ENCODE results near the gene SYTL1.
A peak's percentile ranks its signal among the peaks of the same experiment; 100 is the strongest.

Gene SYTL1, protein sequence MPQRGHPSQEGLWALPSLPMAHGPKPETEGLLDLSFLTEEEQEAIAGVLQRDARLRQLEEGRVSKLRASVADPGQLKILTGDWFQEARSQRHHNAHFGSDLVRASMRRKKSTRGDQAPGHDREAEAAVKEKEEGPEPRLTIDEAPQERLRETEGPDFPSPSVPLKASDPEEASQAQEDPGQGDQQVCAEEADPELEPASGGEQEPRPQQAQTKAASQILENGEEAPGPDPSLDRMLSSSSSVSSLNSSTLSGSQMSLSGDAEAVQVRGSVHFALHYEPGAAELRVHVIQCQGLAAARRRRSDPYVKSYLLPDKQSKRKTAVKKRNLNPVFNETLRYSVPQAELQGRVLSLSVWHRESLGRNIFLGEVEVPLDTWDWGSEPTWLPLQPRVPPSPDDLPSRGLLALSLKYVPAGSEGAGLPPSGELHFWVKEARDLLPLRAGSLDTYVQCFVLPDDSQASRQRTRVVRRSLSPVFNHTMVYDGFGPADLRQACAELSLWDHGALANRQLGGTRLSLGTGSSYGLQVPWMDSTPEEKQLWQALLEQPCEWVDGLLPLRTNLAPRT
- total RNA-seq, result 3.6 to 237 (median 133) reads per million in 3 experiments

DNA sequence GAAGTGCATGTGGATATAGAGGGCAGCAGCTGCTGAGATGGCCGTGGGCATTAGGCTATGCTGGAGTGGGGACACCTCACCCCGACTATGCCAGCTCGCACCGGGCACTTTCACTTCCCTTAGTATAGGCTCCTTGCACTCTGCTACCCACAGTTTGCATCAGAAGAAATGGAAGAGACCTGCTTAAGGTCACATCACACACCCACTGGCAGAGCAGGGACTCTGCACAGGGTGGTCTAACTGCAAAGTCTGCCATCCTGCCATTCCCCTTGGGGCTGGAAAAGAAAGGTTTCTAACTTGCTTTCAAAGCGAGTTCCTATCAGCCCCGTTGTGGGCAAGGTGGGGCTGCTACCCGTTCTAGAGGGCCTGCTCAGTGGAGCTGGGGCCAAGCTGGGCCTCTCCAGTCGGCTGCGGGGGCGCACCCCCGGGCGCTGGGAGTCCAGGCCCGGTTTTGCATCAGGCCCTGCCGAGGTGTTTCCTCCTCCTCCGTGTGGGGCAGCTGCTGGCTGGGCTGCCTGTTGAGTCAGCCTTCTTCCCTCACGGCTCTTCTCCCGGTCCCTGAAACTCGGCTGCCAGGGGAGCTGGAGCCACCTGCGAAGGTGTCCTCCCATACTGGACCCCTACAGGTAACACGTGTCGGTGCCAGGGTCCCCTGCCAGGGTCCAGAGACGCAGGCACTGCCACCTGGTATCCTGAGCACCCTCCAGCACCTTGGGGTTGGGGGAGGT, at the start of gene SYTL1:
Gene SYTL1, plus strand, starts transcription at position 498 of the 728 bp plus-strand sequence. CDS start 3,313 bp downstream, outside the sequence.
- DNase-seq, result peak; percentile 67

DNA sequence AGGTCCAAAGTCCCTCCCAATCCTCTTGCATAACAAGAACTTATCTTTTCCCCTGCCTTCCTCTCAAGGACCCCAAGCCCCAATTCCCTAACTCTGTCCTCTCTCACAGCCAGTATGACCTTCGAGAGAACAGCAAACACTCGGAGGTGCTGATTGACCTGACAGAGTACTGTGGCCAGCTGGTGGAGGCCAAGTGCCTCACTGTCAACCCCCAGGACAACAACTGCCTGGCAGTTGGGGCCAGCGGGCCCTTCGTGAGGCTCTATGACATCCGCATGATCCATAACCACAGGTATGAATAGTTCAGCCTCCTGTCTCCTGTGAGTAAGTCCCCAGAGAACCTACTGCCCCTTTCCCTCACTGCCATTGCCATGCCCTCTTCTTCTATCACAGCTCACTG, 49.7 kb upstream of the SYTL1 start:
- DNase-seq, result no peak

DNA sequence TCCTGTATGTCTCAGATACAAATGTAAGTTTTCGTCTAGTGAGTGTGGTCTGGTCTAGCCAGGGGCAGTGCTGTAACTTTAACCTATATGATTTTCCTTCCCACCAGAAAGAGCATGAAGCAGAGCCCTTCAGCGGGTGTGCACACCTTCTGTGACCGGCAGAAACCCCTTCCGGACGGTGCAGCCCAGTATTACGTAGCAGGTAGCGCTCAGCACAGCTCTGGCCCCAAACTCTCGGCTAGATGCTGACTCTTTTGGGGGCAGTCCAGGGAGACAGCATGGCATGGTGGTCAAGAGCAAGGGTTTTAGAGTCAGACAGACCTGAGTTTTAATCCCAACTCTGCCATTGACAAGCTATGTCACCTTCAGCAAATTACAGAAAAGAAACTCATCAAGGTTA, 47.9 kb upstream of the SYTL1 start:
- DNase-seq, result no peak

DNA sequence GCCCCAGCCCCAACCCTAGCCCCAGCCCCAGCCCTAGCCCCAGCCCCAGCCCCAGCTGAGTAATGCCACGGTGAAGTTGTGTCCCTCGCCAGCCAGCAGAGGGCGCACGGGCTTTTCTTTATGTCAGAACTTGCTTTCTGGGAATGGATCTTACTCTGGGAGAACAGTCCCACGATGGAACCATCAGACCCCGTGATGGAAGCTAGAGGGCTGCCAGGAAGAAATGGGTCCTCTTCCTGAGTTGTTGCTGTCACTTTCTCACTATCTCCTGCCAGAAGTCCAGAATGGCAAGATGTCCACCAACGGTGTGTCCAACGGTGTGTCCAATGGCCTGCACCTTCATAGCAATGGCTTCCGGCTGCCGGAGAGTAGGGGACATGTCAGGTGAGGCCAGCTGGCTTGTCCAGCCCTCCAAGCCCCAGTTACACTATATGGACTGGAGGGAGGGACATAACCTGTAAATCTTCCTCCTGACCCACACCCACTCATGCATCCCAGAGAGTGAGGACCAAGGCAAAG, 45.0 kb upstream of the SYTL1 start:
- peak; percentile 31 for DNase-seq

DNA sequence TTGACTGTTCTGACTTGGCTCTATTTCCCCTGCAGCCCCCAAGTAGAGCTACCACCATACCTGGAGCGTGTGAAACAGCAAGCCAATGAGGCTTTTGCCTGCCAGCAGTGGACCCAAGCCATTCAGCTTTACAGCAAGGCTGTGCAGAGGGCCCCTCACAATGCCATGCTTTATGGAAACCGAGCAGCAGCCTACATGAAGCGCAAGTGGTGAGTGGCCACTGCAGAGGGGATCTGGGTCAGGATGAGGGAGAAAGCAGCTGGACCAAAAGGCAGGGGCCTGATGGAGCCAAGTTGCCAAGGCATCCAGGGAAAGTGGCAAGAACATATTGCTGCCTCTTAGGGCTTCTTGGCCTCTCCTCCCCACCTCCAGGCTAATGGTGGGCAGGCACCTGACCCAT, 43.9 kb upstream of the SYTL1 start:
- DNase-seq, result no peak

DNA sequence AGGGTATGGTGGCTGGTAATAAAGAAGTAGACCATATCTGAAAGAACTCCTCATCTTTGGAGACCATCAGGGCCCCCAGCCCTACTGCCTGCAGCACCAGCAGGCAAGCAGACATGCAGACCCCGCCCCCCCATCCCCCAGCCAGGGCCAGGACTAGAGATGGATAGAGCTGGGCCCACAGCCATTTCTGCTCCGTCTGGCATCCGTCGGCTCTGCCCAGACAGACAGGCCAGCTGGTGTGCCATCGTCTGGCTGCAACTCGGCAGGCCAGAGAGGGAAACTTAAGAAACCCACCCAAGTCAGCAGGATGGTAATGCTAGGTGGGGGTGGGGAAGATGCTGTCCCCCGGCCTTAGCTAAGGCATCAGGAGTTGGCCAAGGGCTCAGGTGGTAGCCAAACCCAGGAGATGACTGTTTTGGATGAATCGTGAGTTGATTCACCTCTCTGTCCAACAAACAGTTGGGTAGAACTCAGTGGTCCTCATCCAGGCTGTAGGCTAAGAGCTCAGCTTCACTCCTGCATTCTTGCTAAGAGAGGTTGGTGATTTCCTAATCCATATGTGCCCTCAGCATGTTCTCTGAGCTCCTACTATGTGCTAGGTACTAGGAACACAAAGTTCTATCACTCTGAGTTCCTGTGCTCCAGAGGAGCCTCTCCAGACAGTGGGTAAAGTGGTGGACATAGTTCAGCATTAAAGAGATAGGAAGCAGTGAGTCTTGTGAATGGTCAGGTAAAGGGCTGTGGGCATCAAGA, 43.0 kb upstream of the SYTL1 start:
- no peak for DNase-seq

DNA sequence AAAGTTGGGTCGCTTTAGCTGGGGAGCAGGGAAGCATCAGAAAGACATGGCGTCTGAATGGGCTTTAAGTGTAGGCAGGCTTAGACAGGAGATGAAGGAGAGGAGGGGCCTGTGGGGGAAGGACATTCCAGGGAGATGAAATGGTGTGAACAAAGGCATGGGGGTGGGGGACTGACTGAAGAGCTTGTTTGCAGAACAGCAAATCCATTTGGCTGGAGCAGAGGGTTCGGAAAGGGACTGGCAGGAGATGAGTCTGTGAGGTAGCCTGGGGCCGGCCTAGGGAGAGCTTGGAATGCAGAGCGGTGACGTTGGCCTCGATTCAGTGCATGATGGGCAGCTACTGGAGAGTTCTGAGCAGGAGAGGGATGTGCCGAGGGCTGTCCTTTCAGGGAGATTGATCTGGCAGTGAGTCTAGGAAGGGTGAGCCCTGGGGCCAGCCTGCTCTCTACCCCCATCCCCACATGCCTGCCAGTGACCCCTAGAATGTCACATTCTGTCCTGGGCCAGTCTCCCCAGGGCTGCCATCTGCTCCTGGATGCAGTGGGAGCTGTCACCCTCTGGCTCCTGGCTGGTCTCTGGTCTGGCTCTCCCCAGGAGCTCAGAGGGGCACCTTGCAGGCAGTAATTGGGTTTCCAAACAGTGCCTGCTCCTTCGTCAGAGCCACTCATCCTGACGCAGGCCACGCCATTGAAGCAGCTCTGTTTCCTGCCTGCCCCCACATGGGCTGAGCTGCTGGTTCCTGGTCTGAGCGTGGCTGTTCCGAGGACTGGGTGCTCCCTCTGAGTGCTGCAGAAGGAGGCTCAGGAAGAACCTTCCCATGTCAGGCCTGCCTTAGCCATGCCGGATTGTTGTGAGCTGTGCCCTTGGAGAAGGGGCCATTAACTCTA, 42.2 kb upstream of the SYTL1 start:
- no peak for DNase-seq

DNA sequence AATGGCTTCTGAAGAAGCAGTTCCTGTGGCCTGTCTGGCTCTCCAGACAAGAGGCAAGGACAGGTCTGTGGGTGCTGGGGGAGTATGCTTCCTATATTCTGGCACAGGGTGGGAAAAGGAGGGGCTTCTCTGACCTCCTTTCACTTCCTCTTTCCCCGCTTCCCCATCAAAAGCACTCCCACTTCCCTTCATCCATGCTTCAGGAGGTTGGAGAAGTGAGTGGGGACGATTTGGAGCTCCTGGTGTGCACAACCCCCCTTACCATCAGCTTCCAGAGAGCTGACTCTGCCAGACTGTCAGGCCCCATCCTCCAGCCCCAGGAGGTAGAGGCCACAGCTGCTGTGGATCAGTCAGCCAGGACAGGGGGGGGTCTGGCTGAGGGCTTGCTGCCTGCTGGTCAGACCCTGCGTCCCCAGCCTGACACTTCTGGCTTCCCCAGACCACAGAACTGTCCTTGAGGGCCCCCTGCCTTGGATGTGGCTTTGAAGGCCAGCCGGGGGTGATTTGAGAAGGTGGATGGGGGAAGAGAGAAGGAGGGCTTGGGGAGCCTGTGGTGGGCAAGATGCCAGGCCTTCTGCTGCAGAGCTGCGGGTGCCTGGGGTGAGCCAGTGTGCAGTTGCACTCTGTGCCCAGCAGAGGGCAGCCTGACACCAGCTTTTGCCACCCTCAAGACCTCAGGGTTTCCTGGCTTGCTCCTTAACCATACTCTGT, 41.3 kb upstream of the SYTL1 start:
- DNase-seq, result peak; percentile 73

DNA sequence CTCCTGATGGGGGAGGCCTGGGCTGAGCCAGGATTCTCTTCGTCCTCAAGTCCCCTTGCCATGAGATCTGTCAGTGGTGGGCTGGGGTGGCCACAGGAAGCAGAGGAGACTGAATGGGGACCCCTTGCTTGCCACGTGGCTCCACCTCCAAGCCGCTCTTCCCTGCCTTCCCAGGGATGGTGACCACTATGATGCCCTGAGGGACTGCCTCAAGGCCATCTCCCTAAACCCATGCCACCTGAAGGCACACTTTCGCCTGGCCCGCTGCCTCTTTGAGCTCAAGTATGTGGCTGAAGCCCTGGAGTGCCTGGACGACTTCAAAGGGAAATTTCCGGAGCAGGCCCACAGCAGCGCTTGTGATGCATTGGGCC, 40.8 kb upstream of the SYTL1 start:
- no peak for DNase-seq

DNA sequence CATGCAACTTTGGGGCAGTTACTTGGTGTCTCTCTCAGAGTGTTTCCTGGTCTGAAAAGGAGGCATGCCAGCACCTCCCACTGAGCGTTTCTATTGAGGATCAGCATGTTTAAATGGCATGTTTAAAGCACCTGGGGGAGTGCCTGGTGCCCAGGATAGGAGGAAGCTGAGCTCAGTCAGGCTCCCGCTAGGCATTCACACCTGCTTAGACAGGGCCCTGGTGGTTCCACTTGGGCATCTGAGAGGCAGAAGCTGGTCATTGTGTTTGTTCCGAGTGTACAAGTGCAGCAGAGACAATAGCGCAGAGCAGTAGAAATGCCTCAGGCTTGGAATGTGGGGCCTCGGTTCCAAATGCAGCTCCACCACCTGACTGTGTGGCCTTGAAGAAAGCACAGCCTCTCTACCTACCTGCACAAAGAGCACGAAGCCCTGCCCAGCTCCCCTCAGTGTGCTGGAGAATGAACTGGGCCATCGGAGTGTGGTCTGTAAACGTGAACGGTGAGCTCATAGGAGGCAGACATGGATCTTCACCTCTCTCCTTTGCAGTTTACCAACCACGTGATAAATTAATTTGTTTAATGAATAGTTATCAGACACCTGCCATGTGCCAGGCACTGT, 40.1 kb upstream of the SYTL1 start:
- no peak for DNase-seq

DNA sequence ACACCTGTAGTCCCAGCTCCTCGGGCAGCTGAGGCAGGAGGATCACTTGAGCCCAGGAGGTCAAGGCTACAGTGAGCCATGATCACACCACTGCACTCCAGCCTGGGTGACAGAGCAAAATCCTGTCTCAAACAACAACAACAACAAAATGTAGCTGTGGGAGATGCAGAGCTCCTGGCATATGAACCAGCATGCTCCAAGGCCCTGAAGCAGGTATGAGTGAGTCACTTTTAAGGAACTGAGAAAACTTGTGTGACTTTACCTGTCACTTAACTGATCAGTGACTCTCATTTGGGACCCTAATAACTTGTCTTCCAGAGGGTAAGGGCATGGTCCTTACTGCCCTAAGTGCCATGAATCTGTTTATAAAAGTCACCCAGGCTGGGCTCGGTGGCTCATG, 39.2 kb upstream of the SYTL1 start:
- no peak for DNase-seq

DNA sequence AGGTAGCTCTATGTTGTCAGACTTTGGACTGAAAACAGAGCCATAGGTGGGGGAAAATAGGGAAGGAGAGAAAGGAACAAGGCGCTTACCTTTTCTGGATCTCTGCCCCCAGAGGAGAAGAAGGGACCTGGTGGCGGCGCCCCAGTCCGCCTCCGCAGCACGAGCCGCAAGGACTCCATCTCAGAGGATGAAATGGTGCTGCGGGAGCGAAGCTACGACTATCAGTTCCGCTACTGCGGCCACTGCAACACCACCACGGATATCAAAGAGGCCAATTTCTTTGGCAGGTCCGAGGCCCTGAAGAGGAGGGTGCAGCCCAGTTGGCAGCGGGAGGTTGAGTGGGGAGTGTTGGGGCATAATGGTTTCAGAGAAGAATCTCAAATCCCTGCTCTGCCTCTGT, 38.3 kb upstream of the SYTL1 start:
- DNase-seq, result no peak

DNA sequence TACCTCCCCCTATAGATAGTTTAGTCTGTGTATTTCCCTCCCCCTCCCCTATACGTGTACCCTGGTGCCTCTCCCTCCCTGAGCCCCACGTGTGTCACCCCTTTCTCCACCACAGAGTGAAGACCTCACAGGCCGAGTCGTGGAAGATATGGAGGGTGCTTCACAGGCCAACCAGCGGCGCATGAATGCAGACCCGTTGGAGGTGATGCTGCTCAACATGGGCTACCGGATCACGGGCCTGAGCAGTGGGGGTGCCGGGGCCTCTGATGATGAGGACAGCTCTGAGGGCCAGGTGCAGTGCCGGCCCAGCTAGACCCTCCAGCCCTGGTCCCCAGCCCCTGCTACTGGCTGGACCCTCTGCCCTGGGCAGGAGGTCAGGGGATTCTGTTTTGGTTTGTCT, 35.8 kb upstream of the SYTL1 start:
- DNase-seq, result no peak

DNA sequence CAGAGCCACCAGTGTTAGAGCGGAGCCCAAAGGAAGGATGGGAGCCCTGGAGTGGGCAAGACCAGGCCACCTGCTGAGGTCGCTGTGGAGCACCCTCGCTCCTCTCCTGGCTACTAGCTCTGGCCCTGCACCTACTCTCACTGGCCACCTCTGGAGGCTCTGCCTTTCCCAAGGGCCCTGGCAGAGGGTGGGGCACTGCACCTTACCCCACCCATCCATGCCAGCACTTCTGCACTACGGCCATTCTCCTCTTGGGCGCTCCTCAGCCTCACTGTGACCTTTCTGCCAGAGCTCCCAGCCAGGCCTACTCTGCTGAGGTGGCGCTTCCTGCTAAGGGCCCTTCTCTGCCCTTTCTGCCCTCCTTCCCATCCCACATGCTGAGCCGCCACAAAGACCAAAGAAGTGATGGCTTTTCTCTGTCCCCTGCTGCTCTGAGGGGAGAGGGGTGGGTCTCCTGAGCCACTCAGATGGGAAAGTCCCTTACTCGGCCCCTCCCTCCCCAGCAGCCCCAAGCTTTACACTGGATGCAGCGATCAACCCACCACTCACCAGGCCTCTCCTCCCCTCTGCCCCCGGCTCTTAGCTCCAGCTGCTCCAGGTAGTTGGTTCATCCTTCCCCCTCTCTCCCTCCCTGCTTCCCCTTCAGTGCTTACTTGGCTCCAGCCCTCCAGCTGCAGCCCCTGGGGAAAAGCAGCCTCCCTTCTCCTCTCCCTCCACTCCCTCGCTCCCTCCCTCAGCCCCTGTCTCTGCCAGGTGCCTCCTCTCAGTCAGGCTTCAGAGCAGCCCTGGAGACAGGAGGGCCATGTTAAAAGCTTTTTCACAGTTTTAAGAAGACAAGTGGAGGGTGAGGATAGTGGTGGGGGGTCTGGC, 34.7 kb upstream of the SYTL1 start:
- no peak for DNase-seq

DNA sequence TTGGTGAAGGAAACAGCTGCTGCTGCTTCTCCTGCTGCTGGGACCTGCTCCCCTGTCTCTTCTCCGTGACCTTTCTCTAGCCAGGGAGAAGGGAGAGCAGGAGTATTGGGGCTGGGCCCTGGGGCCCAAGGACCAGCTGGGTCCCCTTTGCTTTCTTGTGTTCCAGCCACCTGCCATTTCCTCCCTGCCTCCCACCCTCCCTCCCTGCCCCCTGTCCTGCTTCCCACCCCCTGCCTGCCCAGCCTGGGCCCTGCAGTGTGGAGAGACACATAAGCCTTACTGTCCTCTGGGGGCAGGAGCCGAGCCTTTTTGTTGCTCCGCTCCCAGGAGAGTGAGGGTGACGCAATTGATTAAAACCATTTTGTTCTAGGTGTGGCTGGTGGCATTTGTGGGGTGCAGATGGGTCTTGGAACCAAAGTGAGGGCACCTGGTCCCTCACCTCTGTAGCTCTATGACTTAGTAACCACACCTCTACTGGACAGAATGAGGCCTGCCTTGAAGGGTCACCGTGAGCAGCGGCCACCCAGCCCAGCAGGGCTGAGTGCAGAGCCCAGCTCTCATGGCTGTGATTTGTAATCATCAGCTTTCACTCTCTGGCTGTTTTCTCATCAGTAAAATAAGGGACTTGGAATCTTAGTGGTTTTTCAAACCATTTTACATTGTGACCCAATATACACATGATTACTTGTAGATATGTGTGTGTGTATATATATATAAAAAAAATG, 33.8 kb upstream of the SYTL1 start:
- DNase-seq, result no peak

DNA sequence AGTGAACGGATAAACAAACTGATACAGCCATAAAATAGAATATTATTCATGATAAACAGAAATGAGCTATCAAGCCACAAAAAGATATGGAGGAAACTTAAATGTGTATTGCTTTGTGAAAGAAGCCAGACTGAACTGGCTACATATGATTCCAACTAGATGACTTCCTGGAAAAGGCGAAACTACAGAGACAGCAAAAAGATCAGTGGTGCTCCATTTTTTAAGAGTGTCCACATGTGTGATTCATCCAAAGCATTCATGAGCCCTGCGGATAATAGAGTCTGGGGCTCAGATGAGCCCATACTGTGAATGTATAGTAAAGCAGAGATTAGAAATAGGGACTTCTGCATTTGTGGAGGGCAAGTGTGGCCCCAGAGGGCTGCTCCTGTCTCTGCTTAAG, 27.7 kb upstream of the SYTL1 start:
- no peak for DNase-seq

DNA sequence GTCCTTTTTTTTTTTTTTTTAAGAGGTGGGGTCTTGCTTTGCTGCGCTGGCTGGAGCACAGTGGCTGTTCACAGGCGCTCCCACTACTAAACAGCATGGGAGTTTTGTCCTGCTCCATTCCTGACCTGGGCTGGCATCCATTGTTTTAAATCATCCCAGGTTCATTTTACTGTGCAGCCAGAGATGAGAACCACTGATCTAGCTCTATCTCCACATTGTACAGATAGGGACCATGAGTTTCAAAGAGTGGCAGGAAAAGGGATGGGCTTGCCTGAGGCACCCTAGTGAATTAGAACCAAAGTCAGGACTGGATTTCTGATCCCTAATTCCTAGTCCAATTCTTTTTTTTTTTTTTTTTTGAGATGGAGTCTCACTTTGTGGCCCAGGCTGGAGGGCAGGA, 27.1 kb upstream of the SYTL1 start:
- DNase-seq, result no peak

DNA sequence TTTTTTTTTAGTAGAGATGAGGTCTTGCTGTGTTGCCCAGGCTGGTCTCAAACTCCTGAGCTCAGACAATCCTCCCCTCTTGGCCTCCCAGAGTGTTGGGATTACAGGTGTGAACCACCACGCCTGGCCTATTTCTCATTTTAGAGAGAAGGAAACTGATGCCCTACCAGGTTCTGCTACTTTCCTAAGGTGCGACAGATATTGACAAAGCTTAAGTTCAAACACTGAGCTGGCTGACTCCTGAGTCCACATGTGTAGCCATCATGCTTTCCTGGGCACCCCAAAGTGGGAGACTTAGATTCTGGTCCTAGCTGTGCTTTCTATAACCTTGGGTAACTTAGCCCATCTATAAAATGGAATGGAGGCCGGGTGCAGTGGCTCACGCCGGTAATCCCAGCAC, 25.0 kb upstream of the SYTL1 start:
- DNase-seq, result no peak

DNA sequence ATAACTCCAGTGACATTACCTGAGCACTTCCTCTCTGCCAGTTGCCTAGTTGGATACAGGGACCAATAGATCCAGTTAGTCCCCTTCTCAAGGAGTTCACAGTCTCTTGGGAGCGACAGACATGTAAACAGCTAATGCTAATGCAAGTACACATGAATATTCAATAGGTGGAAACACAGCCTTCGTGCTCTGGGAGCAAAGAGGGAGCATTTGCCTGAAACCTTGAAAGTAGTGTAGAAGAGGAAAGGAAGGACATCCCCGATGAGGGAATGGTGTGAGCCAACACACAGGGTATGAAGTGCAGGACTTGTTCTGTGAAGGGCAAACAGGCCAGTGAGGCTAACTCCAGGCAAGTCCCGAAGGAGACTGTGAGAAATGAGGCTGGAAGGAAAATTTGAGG, 23.7 kb upstream of the SYTL1 start:
- DNase-seq, result no peak
